NCI-H2227 treated with DMSO at 0.1 percent for 48 hours (cell line): ENCODE measurements around the gene SLC2A1.
"Not testable (repeated sequence)": the region's sequence is repeated elsewhere in the genome, so short reads cannot be mapped to it uniquely, and the experiment has no call there.

ENCODE experiments used
- DNase-seq: peaks from one replicate; lab custom pipeline; 2025; lab: John Stamatoyannopoulos, UW

Gene SLC2A1

GRCh38 chr1:42929434-42930177, 29.1 kb downstream of the SLC2A1 start:
- DNase-seq: no peak

GRCh38 chr1:42928859-42929258, 29.8 kb downstream of the SLC2A1 start:
- DNase-seq: no peak

- DNase-seq: no peak
Measured at GRCh38 chr1:42927920-42928505, 30.7 kb downstream of the SLC2A1 start.

GRCh38 chr1:42927274-42927841, 31.3 kb downstream of the SLC2A1 start:
- DNase-seq: no peak

- no peak for DNase-seq
Measured at GRCh38 chr1:42926879-42927242, 31.8 kb downstream of the SLC2A1 start.

GRCh38 chr1:42926235-42926878, 32.3 kb downstream of the SLC2A1 start:
- DNase-seq: no peak

- peak; percentile 21 for DNase-seq
Measured at GRCh38 chr1:42924851-42925760, 33.6 kb downstream of the SLC2A1 start.

GRCh38 chr1:42924082-42924850, 34.4 kb downstream of the SLC2A1 start:
- peak; percentile 93 for DNase-seq

- no peak for DNase-seq
Measured at GRCh38 chr1:42923367-42924081, 35.1 kb downstream of the SLC2A1 start.

- DNase-seq: peak; percentile 45
Measured at GRCh38 chr1:42922687-42923366, 35.8 kb downstream of the SLC2A1 start.

- DNase-seq: no peak
Measured at GRCh38 chr1:42921769-42922168, 36.9 kb downstream of the SLC2A1 start.

GRCh38 chr1:42919651-42920050, 39.0 kb downstream of the SLC2A1 start:
- not testable (repeated sequence) for DNase-seq

- DNase-seq: no peak
Measured at GRCh38 chr1:42917241-42917495, 41.5 kb downstream of the SLC2A1 start.

GRCh38 chr1:42915456-42915855, 43.2 kb downstream of the SLC2A1 start:
- no peak for DNase-seq

GRCh38 chr1:42914092-42914627, 44.5 kb downstream of the SLC2A1 start:
- DNase-seq: no peak

- peak; percentile 10 for DNase-seq
Measured at GRCh38 chr1:42913426-42914091, 45.1 kb downstream of the SLC2A1 start.

GRCh38 chr1:42910985-42911384, 47.7 kb downstream of the SLC2A1 start:
- DNase-seq: no peak

- no peak for DNase-seq
Measured at GRCh38 chr1:42908046-42908445, 50.6 kb downstream of the SLC2A1 start.

GRCh38 chr1:42904434-42904833, 54.2 kb downstream of the SLC2A1 start:
- DNase-seq: no peak
